Hepatocyte (in vitro differentiated cells): Measurements from ENCODE around the gene TIE1.

ENCODE experiments used
- CTCF ChIP-seq: fragments of 200-600 bp; sonication (generic); IDR thresholded peaks from 2 replicates; pipeline ENCODE4 v1.5.1; 2016; ENCODE audit warnings: antibody characterized with exemption, mild to moderate bottlenecking; ENCODE audit not compliant: poor library complexity
- EZH2 ChIP-seq: fragments of 200-600 bp; sonication (generic); IDR thresholded peaks from 2 replicates; pipeline ENCODE4 v1.6.1; 2016; ENCODE audit warnings: antibody characterized with exemption, mild to moderate bottlenecking, borderline replicate concordance
- EZH2phosphoT487 ChIP-seq: fragments of 200-600 bp; sonication (generic); IDR thresholded peaks from one replicate; pipeline ENCODE4 v1.6.1; 2018; ENCODE audit warnings: antibody characterized with exemption, mild to moderate bottlenecking, low read depth, moderate library complexity; ENCODE audit not compliant: unreplicated experiment, severe bottlenecking

GRCh38 chr1:43271186-43272118 is 29.3 kb upstream of the TIE1 start:
- TF ChIP-seq CTCF (no peak), EZH2 (no peak), EZH2phosphoT487 (no peak)
